Measurements from ENCODE around the gene RNF103.

DNA sequence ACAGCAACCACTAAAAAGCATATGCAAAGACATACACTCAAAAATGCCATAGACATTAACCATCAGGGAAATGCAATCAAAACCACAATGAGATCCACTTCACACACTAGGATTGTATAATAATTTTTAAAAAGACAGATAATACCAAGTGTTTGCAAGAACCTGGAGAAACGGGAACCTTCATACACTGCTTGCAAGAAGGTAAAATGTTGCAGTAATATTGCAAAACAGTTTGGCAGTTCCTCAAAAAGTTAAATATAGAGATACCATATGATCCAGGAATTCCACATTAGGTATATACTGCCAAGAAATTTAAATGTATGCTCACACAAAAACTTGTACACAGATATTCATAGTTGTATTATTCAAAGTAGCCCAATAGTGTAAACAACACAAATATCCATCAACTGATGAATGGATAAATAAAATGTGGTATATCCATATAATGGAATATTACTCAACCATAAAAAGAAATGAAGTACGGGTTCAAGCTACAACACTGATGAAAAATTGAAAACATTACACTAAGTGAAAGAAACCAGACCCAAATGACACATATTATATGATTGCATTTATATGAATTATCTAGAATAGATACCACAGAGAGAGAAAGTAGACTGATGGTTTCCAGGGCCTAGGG, 45.7 kb downstream of the RNF103 start:
- TF ChIP-seq, protein P1, sequence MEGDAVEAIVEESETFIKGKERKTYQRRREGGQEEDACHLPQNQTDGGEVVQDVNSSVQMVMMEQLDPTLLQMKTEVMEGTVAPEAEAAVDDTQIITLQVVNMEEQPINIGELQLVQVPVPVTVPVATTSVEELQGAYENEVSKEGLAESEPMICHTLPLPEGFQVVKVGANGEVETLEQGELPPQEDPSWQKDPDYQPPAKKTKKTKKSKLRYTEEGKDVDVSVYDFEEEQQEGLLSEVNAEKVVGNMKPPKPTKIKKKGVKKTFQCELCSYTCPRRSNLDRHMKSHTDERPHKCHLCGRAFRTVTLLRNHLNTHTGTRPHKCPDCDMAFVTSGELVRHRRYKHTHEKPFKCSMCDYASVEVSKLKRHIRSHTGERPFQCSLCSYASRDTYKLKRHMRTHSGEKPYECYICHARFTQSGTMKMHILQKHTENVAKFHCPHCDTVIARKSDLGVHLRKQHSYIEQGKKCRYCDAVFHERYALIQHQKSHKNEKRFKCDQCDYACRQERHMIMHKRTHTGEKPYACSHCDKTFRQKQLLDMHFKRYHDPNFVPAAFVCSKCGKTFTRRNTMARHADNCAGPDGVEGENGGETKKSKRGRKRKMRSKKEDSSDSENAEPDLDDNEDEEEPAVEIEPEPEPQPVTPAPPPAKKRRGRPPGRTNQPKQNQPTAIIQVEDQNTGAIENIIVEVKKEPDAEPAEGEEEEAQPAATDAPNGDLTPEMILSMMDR (conservative IDR thresholded peaks at IDR 0.05) = no peak
- no peak for TF ChIP-seq EZH2 (IDR thresholded peaks at IDR 0.05; ENCODE audit: low read depth)

All from PC-9 (cell line).